Ammon's horn (tissue), 1 donor: ENCODE measurements around the gene PDE4B.
"Not testable (repeated sequence)": the region's sequence is repeated elsewhere in the genome, so short reads cannot be mapped to it uniquely, and the experiment has no call there.

Source experiments
- DNase-seq: peaks from one replicate; pipeline ENCODE4 v3.0.0-alpha.2; 2016; ENCODE audit warnings: low spot score

The PDE4B gene

GRCh38 chr1:66393586-66394287 lies 601.0 kb downstream of the PDE4B start:
- no peak for DNase-seq

GRCh38 chr1:66394603-66395002 lies 601.9 kb downstream of the PDE4B start:
- DNase-seq, result no peak

GRCh38 chr1:66395202-66396061 lies 602.7 kb downstream of the PDE4B start:
- no peak for DNase-seq

- no peak for DNase-seq
These were observed 603.7 kb downstream of the PDE4B start for GRCh38 chr1:66396212-66396890.

- DNase-seq, result no peak
These were observed 604.5 kb downstream of the PDE4B start for GRCh38 chr1:66397192-66397591.

- DNase-seq, result no peak
These were observed 607.3 kb downstream of the PDE4B start for GRCh38 chr1:66399888-66400529.

- no peak for DNase-seq
These were observed 608.0 kb downstream of the PDE4B start for GRCh38 chr1:66400660-66401059.

GRCh38 chr1:66401244-66401643 lies 608.5 kb downstream of the PDE4B start:
- no peak for DNase-seq

GRCh38 chr1:66402194-66402593 lies 609.5 kb downstream of the PDE4B start:
- peak; percentile 29 for DNase-seq

GRCh38 chr1:66403007-66403731 lies 610.5 kb downstream of the PDE4B start:
- no peak for DNase-seq

GRCh38 chr1:66405061-66405460 lies 612.4 kb downstream of the PDE4B start:
- DNase-seq, result no peak

GRCh38 chr1:66411449-66411848 lies 618.8 kb downstream of the PDE4B start:
- DNase-seq, result not testable (repeated sequence)

GRCh38 chr1:66412704-66413103 lies 620.0 kb downstream of the PDE4B start:
- DNase-seq, result no peak

GRCh38 chr1:66413136-66413837 lies 620.6 kb downstream of the PDE4B start:
- no peak for DNase-seq

GRCh38 chr1:66413838-66414175 lies 621.1 kb downstream of the PDE4B start:
- DNase-seq, result no peak

GRCh38 chr1:66415281-66415680 lies 622.6 kb downstream of the PDE4B start:
- DNase-seq, result no peak

GRCh38 chr1:66415866-66416265 lies 623.2 kb downstream of the PDE4B start:
- no peak for DNase-seq

- no peak for DNase-seq
These were observed 623.6 kb downstream of the PDE4B start for GRCh38 chr1:66416295-66416694.

GRCh38 chr1:66418021-66418420 lies 625.3 kb downstream of the PDE4B start:
- no peak for DNase-seq

- not testable (repeated sequence) for DNase-seq
These were observed 627.5 kb downstream of the PDE4B start for GRCh38 chr1:66420171-66420570.

- DNase-seq, result not testable (repeated sequence)
These were observed 628.2 kb downstream of the PDE4B start for GRCh38 chr1:66420906-66421305.
